ENCODE measurements around the gene ATP8B4.

DNA sequence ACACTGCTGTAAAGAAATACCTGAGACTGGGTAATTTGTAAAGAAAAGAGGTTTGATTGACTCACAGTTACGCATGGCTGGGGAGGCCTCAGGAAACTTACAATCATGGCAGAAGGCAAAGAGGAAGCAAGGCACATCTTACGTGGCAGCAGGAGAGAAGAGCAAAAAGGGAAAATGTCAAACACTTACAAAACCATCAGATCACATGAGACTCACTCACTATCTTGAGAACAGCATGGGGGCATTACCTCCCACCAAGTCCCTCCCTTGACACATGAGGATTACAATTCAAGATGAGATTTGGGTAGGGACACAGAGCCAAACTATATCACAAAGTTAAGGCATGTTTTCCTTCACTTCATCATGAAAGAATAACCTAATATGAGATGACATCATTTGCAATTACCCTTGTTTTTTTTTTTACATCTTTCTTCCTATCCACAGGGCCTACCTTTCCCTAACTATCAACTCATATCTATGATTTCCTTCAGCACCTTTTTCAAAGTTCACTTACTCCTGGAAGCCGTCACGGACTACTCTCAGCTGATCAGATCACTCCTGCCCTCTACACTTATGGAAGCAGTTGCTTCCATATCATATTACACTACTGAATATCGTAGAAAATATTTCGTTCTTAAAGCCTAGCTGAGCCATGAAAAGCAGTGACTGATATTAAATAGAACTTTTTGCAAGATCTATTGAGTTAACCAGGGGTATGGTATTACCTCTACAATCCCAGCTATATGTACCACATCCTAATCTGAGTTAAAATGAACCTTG is 25.5 kb upstream of the ATP8B4 start:
- no peak for TF ChIP-seq EZH2 (IDR thresholded peaks at IDR 0.05; ENCODE audit: low read length, missing control alignments)
- TF ChIP-seq, protein P1, sequence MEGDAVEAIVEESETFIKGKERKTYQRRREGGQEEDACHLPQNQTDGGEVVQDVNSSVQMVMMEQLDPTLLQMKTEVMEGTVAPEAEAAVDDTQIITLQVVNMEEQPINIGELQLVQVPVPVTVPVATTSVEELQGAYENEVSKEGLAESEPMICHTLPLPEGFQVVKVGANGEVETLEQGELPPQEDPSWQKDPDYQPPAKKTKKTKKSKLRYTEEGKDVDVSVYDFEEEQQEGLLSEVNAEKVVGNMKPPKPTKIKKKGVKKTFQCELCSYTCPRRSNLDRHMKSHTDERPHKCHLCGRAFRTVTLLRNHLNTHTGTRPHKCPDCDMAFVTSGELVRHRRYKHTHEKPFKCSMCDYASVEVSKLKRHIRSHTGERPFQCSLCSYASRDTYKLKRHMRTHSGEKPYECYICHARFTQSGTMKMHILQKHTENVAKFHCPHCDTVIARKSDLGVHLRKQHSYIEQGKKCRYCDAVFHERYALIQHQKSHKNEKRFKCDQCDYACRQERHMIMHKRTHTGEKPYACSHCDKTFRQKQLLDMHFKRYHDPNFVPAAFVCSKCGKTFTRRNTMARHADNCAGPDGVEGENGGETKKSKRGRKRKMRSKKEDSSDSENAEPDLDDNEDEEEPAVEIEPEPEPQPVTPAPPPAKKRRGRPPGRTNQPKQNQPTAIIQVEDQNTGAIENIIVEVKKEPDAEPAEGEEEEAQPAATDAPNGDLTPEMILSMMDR (conservative IDR thresholded peaks at IDR 0.05 in 1 of 2, IDR thresholded peaks at IDR 0.05 in 1 of 2; ENCODE audit: low read depth in 1 of 2, low read length in 2 of 2), result no peak
